HAP-1 (cell line): ENCODE data around the gene SPA17.

Experiments used
- DNase-seq, 2 experiments: peaks; one replicate each; pipeline ENCODE4 v3.0.0-alpha.2; 2016 to 2020; ENCODE audit warnings: low spot score in 2 of 2
- H3K27me3 ChIP-seq: fragments of 250-450 bp; sonication (Bioruptor Pico); 2 replicates; pipeline ENCODE4 v1.5.1; 2020; ENCODE audit warnings: low read depth, mild to moderate bottlenecking, moderate library complexity
- H3K36me3 ChIP-seq: fragments of 250-450 bp; sonication (Bioruptor Pico); replicated peaks from 2 replicates; pipeline ENCODE4 v1.5.1; 2020; ENCODE audit warnings: mild to moderate bottlenecking
- H3K4me1 ChIP-seq: fragments of 250-450 bp; sonication (Bioruptor Pico); 2 replicates; pipeline ENCODE4 v1.5.1; 2020; ENCODE audit warnings: mild to moderate bottlenecking
- H3K4me3 ChIP-seq: fragments of 250-450 bp; sonication (Bioruptor Pico); 2 replicates; pipeline ENCODE4 v1.5.1; 2020; ENCODE audit warnings: mild to moderate bottlenecking, moderate library complexity
- H3K9me3 ChIP-seq: fragments of 250-450 bp; sonication (Bioruptor Pico); 2 replicates; pipeline ENCODE4 v1.5.1; 2020; ENCODE audit warnings: mild to moderate bottlenecking, moderate library complexity
- in situ Hi-C: fragments of 300-500 bp; cut with MboI; formaldehyde crosslinking; loops from 3 replicates; pipeline ENCODE4 v1.14.3; 2020; ENCODE audit warnings: low sequenced_read_pairs, inconsistent platforms, mixed read lengths

Gene SPA17

DNA sequence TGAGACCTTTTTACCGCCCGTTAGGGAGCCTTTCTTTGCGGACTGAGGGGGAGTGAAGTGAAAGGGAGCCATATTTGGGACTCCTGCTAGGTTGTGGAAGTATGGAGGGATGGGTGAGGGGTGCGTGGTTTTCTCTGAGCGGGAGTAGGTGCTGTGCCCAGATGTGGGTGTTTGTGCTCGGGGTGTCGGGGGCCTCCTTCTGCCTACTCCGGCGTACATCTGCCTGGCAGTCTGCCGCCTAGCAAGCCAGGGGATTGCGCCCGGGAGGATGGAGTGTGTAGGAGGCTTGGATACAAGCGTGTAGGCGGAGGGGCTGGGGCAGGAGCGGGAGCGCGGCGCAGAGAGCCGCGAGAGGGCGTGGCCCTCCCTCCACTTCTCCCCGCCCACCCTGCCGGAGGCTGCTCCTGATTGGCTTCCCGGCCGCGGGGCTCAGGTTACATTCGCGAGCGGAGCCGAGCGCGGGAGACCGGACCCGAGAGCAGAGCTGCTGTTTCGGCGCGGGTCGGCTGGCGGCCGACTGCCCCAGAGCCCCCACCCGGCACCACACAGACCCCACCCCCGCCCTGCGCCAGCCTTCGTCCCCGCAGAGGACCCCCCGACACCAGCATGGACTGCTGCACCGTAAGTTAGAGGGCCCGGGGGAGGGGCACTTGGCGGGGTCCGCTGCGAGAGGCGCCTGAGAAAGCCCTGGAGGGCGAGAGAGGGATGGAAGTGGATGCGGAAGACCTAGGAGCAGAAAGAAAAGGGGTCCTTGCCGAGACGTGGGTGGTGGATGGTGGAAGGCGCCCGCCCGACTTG lies 66.0 kb downstream of the SPA17 start, which contains the start of gene NRGN:
Gene NRGN, plus strand, starts transcription at position 464 of the 798 bp plus-strand sequence. Its CDS starts 143 bp downstream, at position 607.
- Histone ChIP-seq H3K36me3 (no peaks in the 10 kb centered on the region), H3K9me3 (no peaks in the 10 kb centered on the region), H3K4me1 (peaks cover 10% of the 10 kb centered on the region), H3K4me3 (peak within 1 kb of the TSS; percentile 66), H3K27me3 (peaks cover 3% of the 10 kb centered on the region; the same call in 1 of the 2 replicates)
- in situ Hi-C loops, result no loop called here
- peak; percentile 93 to 97 for DNase-seq

DNA sequence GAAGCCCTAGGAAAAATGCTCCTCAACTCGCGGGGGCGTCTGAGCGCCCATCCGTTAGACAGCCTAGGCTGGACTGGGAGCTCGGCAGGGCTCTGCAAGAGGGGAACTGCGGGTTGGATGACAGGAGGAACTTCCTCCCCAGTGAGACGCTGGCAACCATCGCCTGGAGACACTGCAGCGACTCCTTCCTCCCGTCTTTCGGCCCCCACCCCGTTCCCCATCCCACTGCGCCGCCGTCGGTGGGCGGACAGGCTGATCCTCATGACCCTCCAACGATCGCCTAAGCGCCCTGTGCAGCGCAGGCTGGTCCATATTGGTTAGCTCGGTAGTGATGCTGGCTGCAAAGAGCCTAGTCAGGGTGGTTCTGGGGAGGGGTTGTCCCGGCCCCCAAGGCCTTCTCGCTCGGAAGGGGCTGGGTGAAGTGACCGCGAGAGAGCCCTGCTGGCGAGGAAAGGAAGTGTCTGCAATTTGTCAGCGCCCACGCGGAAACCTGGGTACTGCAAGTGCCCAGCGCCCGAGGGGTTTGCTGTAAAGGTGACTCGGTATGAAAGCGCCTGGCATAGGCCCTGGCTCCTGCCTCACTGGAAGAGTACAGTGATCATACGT lies 66.7 kb downstream of the SPA17 start:
- no peaks in the 10 kb centered on the region for H3K9me3 ChIP-seq
- peaks cover 10% of the 10 kb centered on the region for H3K4me1 ChIP-seq
- DNase-seq, result peak in 1 of 2 experiments; percentile 65
- no peaks in the 10 kb centered on the region for H3K36me3 ChIP-seq
- in situ Hi-C loops, result no loop called here
- H3K27me3 ChIP-seq, result peaks cover under 1% of the 10 kb centered on the region; the same call in 1 of the 2 replicates
- H3K4me3 ChIP-seq, result peak overlapping the region; percentile 66

- H3K9me3 ChIP-seq, result no peaks in the 10 kb centered on the region
- in situ Hi-C loops, result no loop called here
- DNase-seq, result no peak
- peaks cover 10% of the 10 kb centered on the region for H3K4me1 ChIP-seq
- H3K27me3 ChIP-seq, result no peaks in the 10 kb centered on the region
- no peak overlapping the region for H3K4me3 ChIP-seq
- H3K36me3 ChIP-seq, result no peaks in the 10 kb centered on the region
Observed at GRCh38 chr11:124742555-124742954, 68.9 kb downstream of the SPA17 start.

GRCh38 chr11:124743050-124743449 lies 69.3 kb downstream of the SPA17 start:
- Histone ChIP-seq H3K27me3 (no peaks in the 10 kb centered on the region), H3K36me3 (no peaks in the 10 kb centered on the region), H3K9me3 (no peaks in the 10 kb centered on the region), H3K4me3 (no peak overlapping the region), H3K4me1 (peaks cover 10% of the 10 kb centered on the region)
- in situ Hi-C loops, result no loop called here
- no peak for DNase-seq

GRCh38 chr11:124745270-124745834 lies 71.6 kb downstream of the SPA17 start:
- H3K4me1 ChIP-seq, result peaks cover 5% of the 10 kb centered on the region; the same call in 1 of the 2 replicates
- H3K4me3 ChIP-seq, result no peak overlapping the region
- in situ Hi-C loops, result no loop called here
- no peaks in the 10 kb centered on the region for H3K27me3 ChIP-seq
- no peaks in the 10 kb centered on the region for H3K36me3 ChIP-seq
- H3K9me3 ChIP-seq, result no peaks in the 10 kb centered on the region
- no peak for DNase-seq

DNA sequence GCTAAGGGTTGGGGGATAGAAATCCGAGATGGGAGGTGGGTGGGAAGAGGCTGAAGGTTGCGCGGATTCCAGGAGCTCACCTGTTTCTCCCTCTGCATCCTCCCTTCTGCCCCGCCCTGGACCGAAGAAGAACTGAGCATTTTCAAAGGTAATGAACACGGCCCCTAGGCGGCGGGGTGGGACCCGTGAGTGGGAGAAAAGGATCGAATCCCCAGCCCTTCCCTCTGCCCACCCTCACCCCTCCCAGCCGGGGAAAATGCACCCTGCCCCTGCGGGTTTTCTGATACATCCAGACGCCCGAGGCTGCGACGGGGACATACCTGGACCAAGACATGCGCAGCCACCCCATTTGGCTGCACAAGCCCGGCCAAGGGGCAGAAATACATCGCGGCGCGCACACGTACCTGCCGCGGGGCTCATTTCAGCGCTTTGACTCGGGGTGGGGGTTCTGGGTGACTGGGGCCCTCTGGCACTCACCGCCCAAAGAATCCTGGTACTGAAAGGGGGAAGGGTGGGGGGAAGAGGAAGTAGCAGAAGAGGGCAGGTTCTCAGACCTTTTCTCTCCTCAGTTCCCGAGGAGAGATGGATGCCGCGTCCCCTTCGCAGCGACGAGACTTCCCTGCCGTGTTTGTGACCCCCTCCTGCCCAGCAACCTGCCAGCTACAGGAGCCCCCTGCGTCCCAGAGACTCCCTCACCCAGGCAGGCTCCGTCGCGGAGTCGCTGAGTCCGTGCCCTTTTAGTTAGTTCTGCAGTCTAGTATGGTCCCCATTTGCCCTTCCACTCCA lies 72.3 kb downstream of the SPA17 start:
- H3K9me3 ChIP-seq, result no peaks in the 10 kb centered on the region
- no peak for DNase-seq
- no peaks in the 10 kb centered on the region for H3K27me3 ChIP-seq
- peaks cover 1% of the 10 kb centered on the region; the same call in 1 of the 2 replicates for H3K4me1 ChIP-seq
- in situ Hi-C loops, result no loop called here
- H3K4me3 ChIP-seq, result no peak overlapping the region
- H3K36me3 ChIP-seq, result no peaks in the 10 kb centered on the region

DNA sequence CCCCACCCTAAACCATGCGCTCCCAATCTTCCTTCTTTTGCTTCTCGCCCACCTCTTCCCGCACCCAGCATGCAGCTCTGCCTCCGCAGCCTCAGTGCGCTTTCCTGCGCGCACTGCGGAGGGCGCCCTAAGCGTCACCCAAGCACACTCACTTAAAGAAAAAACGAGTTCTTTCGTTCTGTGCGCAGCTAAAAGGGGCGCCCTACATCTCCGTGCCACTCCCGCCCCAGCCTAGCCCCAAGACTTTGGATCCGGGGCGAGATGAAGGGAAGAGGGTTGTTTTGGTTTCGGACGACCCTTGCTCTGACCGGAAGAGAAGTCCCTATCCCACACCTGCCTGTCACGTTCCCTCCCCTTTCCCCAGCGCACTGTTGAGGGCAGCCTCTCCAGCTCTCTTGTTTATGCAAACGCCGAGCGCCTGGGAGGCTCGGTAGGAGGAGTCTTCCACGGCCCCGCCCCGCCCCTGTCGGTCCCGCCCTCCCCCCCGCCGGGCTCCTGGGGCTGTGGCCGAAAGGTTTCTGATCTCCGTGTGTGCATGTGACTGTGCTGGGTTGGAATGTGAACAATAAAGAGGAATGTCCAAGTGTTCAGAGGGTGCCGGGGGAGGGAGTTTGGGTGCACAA lies 73.0 kb downstream of the SPA17 start:
- Histone ChIP-seq H3K36me3 (no peaks in the 10 kb centered on the region), H3K27me3 (no peaks in the 10 kb centered on the region), H3K9me3 (no peaks in the 10 kb centered on the region), H3K4me3 (no peak overlapping the region), H3K4me1 (no peaks in the 10 kb centered on the region)
- peak in 1 of 2 experiments; percentile 37 for DNase-seq
- in situ Hi-C loops, result no loop called here
